GM12873 (cell line): ENCODE data around the gene YTHDF1.

Experiments used
- TF ChIP-seq, protein P1 (sequence below): IDR thresholded peaks from 2 replicates; pipeline ENCODE4 v1.5.1; 2012; ENCODE audit warnings: low read depth, mild to moderate bottlenecking, moderate library complexity, low read length, control low read depth; ENCODE audit not compliant: insufficient read depth; ENCODE audit errors: missing control alignments

Gene YTHDF1

DNA sequence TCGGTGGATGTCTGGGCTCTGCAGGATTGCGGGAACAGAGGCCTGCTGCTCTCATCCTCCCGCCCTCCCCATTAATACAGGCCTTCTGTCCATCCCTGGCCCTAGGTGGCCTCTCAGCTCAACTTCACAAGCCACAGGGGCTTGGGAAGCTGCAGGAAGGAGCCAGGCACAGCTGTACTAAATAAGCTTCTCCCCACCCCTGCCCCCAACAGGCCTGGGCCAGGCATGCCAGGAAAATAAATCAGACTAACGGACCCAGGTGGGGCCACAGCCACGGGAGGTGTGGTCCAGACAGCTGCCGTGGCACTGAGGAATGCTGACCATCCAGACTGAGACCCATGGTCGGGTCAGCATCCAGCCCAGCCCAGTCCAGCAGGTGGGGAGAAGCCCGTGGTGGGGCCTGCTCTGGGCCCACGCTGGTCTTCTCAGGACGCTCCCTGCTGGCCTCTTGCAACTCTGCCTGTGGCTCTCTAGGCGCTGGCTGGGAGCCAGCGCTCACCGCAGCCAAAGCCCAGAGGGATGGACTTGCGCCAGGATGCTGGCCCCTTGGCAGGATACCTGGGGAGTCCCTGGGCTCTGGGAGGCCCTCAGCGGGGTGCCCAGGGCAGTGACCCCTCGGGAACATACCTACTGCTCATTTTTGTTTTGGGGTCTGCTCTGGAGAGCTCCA is 8.6 kb upstream of the YTHDF1 start:
- TF ChIP-seq, protein P1, sequence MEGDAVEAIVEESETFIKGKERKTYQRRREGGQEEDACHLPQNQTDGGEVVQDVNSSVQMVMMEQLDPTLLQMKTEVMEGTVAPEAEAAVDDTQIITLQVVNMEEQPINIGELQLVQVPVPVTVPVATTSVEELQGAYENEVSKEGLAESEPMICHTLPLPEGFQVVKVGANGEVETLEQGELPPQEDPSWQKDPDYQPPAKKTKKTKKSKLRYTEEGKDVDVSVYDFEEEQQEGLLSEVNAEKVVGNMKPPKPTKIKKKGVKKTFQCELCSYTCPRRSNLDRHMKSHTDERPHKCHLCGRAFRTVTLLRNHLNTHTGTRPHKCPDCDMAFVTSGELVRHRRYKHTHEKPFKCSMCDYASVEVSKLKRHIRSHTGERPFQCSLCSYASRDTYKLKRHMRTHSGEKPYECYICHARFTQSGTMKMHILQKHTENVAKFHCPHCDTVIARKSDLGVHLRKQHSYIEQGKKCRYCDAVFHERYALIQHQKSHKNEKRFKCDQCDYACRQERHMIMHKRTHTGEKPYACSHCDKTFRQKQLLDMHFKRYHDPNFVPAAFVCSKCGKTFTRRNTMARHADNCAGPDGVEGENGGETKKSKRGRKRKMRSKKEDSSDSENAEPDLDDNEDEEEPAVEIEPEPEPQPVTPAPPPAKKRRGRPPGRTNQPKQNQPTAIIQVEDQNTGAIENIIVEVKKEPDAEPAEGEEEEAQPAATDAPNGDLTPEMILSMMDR, result no peak

DNA sequence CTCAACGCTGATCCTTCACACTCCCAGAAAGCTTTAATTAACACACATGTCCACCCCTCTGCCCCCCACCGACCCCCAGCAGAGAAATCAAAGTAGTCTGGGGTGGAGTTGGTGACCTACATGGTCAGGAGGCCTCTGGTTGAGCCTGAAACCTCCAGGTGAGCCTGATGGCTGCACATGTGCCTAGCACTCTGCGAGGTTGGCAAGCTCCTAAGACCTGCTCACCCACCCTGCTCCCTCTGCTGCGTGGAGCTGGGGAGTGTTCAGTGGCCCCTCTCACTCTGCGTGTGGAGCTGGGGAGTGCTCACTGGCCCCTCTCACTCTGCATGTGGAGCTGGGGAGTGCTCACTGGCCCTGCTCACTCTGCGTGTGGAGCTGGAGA is 7.9 kb upstream of the YTHDF1 start:
- TF ChIP-seq, protein P1, result no peak

DNA sequence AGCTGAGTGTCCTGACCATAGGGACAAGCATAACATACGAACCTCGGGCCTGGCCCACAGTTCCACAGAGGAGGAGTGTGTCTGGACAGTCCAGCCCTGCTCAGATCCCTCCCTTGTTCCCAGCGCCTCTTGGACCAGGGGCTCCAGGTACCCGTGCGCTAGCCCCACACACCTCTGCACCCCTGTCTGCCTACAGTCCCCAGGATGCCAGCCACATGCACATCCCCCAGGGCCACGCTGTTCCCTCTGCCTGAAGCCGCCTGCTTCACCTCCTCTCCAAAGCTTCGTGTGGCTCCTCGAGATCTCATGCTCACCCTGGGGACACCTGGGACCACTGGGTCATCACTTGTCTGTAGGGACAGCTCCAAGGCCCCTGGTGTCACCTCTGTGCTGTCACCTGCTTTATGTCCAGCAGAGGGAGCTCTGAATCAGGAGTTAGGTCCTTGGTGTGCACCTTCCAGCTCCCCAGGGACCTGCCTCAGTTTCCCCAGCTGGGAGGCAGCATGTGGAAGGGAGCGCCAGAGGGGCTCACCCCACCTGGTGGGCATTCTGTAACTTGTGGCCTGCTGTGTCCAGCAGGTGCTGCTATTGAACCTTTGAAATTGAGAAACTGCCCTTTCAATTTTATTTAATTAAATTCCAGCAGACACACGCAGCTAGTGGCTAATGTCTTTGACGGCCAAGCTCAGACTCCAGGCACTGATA is 7.3 kb upstream of the YTHDF1 start:
- TF ChIP-seq, protein P1, result peak; percentile 86

DNA sequence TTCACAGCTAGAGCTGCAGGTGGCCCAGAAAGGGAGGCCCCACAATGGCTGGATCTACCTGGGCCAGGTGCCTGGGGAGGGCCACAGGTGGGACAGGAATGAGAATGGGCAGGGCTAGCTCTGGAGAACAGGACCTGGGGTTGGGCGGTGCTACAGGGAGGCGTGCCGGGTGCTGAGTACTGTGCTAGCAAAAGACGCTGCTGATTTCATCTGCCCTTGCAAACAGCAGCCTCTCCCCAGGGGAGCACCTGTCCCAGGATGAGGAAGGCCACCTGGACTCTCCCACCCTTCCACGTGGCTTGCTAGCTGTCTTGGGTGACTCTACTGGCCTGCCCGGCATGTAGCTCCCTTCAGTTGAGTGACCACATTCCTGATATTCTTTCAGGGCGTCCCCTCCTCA is 6.6 kb upstream of the YTHDF1 start:
- TF ChIP-seq, protein P1, result no peak

DNA sequence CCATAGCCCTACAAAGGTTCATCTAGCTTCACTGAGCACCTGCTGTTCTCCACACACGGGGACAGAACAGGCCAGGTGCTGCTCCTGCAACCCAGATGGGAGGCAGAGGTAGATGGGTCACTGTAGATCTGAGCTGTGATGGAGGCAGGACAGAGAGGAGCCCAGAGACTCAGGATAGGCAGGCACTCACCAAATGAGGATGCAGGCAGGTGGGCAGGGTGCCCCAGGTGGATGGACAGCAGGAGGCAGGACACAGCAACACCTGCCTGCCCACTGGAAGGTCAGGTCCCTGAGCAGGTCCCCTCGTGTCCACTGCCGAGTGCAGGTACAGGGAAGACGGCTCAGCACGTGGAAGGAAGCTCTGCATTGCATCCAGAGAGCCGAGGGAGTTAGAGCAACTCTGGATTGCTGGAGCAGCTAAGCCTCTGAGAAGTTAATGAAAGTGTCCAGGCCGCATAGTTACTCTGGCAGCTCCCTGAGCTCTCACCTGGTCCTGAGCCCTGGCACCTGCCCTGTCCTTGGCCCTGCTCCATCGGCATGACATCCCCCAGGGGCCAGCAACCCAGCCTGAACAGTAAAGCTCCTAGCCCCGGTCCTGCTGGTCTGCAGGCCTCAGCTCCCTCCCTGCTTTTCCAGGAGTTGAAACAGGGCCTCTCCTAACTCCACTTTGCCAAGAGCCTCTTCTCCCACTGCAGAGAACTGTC is 4.9 kb upstream of the YTHDF1 start:
- TF ChIP-seq, protein P1, result no peak

DNA sequence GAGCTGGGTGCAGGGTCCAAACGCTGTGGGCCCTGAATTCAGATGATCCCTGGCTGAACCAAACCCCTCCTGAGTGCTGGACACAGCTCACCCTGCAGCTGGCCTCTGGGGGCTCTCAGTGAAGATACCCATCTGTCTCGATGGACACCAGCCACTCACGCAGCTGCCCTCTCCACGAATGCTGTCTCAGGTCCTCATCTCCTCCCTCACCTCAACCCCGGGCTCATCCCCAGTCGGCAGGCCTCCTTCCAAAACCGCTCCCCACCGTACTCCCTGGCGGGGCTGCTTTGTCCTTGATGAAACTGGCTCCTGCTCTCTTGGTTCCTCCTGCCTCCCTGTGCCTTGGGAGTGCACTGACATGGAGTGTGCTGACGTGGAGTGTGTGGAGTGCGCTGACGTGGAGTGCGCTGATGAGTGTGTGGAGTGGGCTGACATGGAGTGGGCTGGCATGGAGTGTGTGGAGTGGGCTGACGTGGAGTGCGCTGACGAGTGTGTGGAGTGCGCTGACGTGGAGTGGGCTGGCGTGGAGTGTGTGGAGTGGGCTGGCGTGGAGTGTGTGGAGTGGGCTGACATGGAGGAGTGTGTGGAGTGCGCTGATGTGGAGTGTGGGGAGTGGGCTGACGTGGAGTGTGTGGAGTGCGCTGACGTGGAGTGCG is 4.1 kb upstream of the YTHDF1 start:
- TF ChIP-seq, protein P1, result no peak

DNA sequence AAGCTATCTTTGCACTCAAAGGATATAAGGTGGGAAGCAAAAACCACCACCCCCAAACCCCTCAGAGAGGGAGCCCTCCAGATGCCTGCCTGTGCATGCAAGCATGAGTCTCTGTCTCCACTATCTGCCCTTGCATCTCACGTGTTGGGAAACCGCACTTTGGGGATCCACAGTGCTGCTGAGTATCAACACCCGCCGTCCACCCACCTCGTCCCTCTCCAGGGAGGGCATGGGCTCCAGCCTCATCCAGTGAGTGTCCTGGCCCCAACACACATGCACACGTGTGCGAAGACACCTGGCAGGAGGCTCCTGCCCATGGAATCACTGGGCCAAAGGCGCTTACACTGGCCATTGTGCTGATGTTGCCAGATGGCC is 3.5 kb upstream of the YTHDF1 start:
- TF ChIP-seq, protein P1, result no peak
